GM12878 (cell line): Measurements from ENCODE around the gene MRPS14. TPM values are rescaled to one million over a fixed set of nuclear protein-coding genes. Genes with fewer than 3 reads are reported as not detected.

ENCODE experiments used
- ATAC-seq: fragments of 200-7000 bp; cut with Tn5 transposase; 3 replicates; pipeline ENCODE4 v1.9.1; 2020; ENCODE audit warnings: mild to moderate bottlenecking, moderate library complexity
- BruUV-seq: library from RNA; stranded (reverse); fragments of 400-500 nt; replicated peaks from 2 replicates; lab custom pipeline; 2021; lab: Mats Ljungman, UMichigan
- CTCF ChIA-PET: fragments of 300-600 bp; sonication (Branson Sonifier 250); formaldehyde crosslinking; extraction: SDS; loops from one replicate; lab custom pipeline; 2021; ENCODE audit warnings: inconsistent platforms; lab: Yijun Ruan, JAX
- POLR2A ChIA-PET: fragments of 350-600 bp; formaldehyde crosslinking; extraction: SDS; loops from one replicate; lab custom pipeline; 2021; ENCODE audit warnings: inconsistent platforms; lab: Charles Lee
- RAD21 ChIA-PET: fragments of 300-600 bp; sonication (Branson Sonifier 250); formaldehyde crosslinking; loops from one replicate; lab custom pipeline; 2023; ENCODE audit warnings: antibody characterized with exemption; ENCODE audit not compliant: unreplicated experiment; lab: Charles Lee
- SMC1A ChIA-PET: fragments of 300-600 bp; sonication (Branson Sonifier 250); formaldehyde crosslinking; loops from one replicate; lab custom pipeline; 2023; ENCODE audit not compliant: unreplicated experiment, uncharacterized antibody; lab: Charles Lee
- DNase-seq: peaks from one replicate; pipeline ENCODE4 v3.0.0-alpha.2; 2011; ENCODE audit warnings: low read depth, low spot score
- FAIRE-seq: peaks from 3 replicates; lab custom pipeline; 2011; peaks lifted over from hg19 to GRCh38; lab: Jason Lieb, UNC
- H2AFZ ChIP-seq: 2 replicates; pipeline ENCODE4 v1.6.0; 2011; ENCODE audit warnings: low read depth, low read length, control low read depth; ENCODE audit not compliant: control insufficient read depth
- H3K27ac ChIP-seq: 2 replicates; pipeline ENCODE4 v1.5.1; 2011; ENCODE audit warnings: control low read depth; ENCODE audit not compliant: control insufficient read depth, insufficient read depth
- H3K27me3 ChIP-seq, 2 experiments: replicated peaks in 1 of 2; 2 replicates each; pipeline versions ENCODE4 v1.6.0 to v1.6.1; 2011; ENCODE audit warnings: low read length in 1 of 2; ENCODE audit not compliant: control insufficient read depth in 2 of 2, insufficient read depth in 2 of 2
- H3K36me3 ChIP-seq, 2 experiments: 2 replicates each; pipeline ENCODE4 v1.5.1; 2011; ENCODE audit warnings: low read length in 1 of 2; ENCODE audit not compliant: control insufficient read depth in 2 of 2, insufficient read depth in 2 of 2
- H3K4me1 ChIP-seq: 2 replicates; pipeline ENCODE4 v1.6.1; 2011; ENCODE audit warnings: mild to moderate bottlenecking, low read length, moderate library complexity, mixed read lengths; ENCODE audit not compliant: control insufficient read depth, insufficient read depth
- H3K4me2 ChIP-seq: 2 replicates; pipeline ENCODE4 v1.6.0; 2011; ENCODE audit warnings: control low read depth; ENCODE audit not compliant: control insufficient read depth, insufficient read depth
- H3K4me3 ChIP-seq: fragments of 200-600 bp; sonication (generic); 2 replicates; pipeline ENCODE4 v1.5.1; 2016
- H3K79me2 ChIP-seq: 2 replicates; pipeline ENCODE4 v1.6.0; 2011; ENCODE audit warnings: low read length; ENCODE audit not compliant: control insufficient read depth, insufficient read depth
- H3K9ac ChIP-seq: 2 replicates; pipeline ENCODE4 v1.8.0; 2011; ENCODE audit warnings: low read length, control low read depth, mixed read lengths; ENCODE audit not compliant: control insufficient read depth, insufficient read depth
- H3K9me3 ChIP-seq: replicated peaks from 3 replicates; pipeline ENCODE4 v1.5.1; 2011; ENCODE audit warnings: mild to moderate bottlenecking, low read length; ENCODE audit not compliant: control insufficient read depth, insufficient read depth
- H4K20me1 ChIP-seq: 2 replicates; pipeline ENCODE4 v1.6.0; 2011; ENCODE audit not compliant: control insufficient read depth, insufficient read depth
- CEBPZ ChIP-seq: fragments of 150-350 bp; IDR thresholded peaks from 2 replicates; pipeline ENCODE4 v1.6.1; 2016; ENCODE audit warnings: low read depth, low read length
- CHD2 ChIP-seq: IDR thresholded peaks from 2 replicates; pipeline ENCODE4 v1.6.1; 2011; ENCODE audit warnings: low read depth, low read length, improper control_type of control experiment, borderline replicate concordance
- CHD4 ChIP-seq: fragments of 200-600 bp; sonication (generic); IDR thresholded peaks from 2 replicates; pipeline ENCODE4 v1.6.1; 2016; ENCODE audit warnings: mild to moderate bottlenecking
- JUNB ChIP-seq: IDR thresholded peaks from 2 replicates; pipeline ENCODE4 v1.6.1; 2016; ENCODE audit warnings: antibody characterized with exemption, mild to moderate bottlenecking
- POLR2A ChIP-seq: IDR thresholded peaks from 2 replicates; pipeline ENCODE4 v1.6.1; 2011; ENCODE audit warnings: low read depth, mild to moderate bottlenecking, low read length
- TAF1 ChIP-seq: IDR thresholded peaks from 2 replicates; pipeline ENCODE4 v1.6.1; 2011; ENCODE audit warnings: mild to moderate bottlenecking, low read depth, low read length, borderline replicate concordance
- ZBTB11 ChIP-seq: fragments of 450-650 bp; formaldehyde crosslinking; IDR thresholded peaks from 2 replicates; pipeline ENCODE4 v1.5.0; 2022; ENCODE audit warnings: mild to moderate bottlenecking, missing genetic modification characterization
- WGBS: methylation state at CpG from one replicate; pipeline ENCODE4 v1.1.6; 2016; ENCODE audit warnings: low lambda C conversion rate; ENCODE audit not compliant: insufficient replicate concordance, insufficient coverage; ENCODE audit errors: missing lambda C conversion rate; 5-methylcytosine and 5-hydroxymethylcytosine counted together
- in situ Hi-C: fragments of 300-500 bp; cut with MboI; formaldehyde crosslinking; loops from 9 replicates; pipeline ENCODE4 v1.14.3; 2018; ENCODE audit warnings: mixed read lengths
- intact Hi-C: fragments of 100-400 bp; cut with micrococcal nuclease; formaldehyde crosslinking; loops from one replicate; pipeline ENCODE4 v1.14.2; 2022; ENCODE audit not compliant: unreplicated experiment
- polyA plus RNA-seq, 11 experiments: library from polyadenylated mRNA; depleted of rRNA in 4 of 11; unstranded in 6 of 11; stranded (reverse) in 5 of 11; fragments of >200 nt; fragmentation: Nextera tagmentation in 4 of 11; fragmentation: Illumina TruSeq in 1 of 11; extraction: Ambion mirVana in 4 of 11; extraction: Trizol in 1 of 11; gene quantifications; 1 replicate in 1 of 11; 2 replicates in 10 of 11; pipeline versions ENCODE4 v1.2.1 to v1.2.3, GENCODE V29; 2011 to 2016; ENCODE audit warnings: inconsistent platforms in 2 of 11, missing spikeins in 2 of 11, low read depth in 1 of 11
- total RNA-seq, 4 experiments: library from RNA; depleted of rRNA in 3 of 4; stranded (reverse); fragments of >200 nt in 3 of 4; fragmentation: Illumina TruSeq in 1 of 4; extraction: Trizol in 1 of 4; gene quantifications; 2 replicates each; pipeline versions ENCODE4 v1.2.1 to v1.2.3, GENCODE V29; 2013 to 2021
- TF ChIP-seq, protein P1 (sequence below): fragments of 450-650 bp; IDR thresholded peaks from 2 replicates; pipeline ENCODE4 v1.6.1; 2016; ENCODE audit warnings: mild to moderate bottlenecking

Gene MRPS14
- total and polyA plus RNA-seq, 10 of the 15 experiments (the other 5 are each of a cell fraction or from before 2014, with no cell fraction given) = 31.1 to 224 (median 50.4) TPM

- no peak for TF ChIP-seq CEBPZ
Measured at GRCh38 chr1:174997041-174997440, 26.2 kb downstream of the MRPS14 start (continued).

- TF ChIP-seq ZBTB11 (CRISPR knock-in tag) = no peak
- no peak for TF ChIP-seq POLR2A
- TF ChIP-seq CHD2 = no peak
- no peak for TF ChIP-seq CHD4
- TF ChIP-seq JUNB = 0 out of 2 replicates have a peak, but pooled peaks have one; percentile 9
- TF ChIP-seq CEBPZ = no peak
- no peak for TF ChIP-seq TAF1
- TF ChIP-seq, protein P1, sequence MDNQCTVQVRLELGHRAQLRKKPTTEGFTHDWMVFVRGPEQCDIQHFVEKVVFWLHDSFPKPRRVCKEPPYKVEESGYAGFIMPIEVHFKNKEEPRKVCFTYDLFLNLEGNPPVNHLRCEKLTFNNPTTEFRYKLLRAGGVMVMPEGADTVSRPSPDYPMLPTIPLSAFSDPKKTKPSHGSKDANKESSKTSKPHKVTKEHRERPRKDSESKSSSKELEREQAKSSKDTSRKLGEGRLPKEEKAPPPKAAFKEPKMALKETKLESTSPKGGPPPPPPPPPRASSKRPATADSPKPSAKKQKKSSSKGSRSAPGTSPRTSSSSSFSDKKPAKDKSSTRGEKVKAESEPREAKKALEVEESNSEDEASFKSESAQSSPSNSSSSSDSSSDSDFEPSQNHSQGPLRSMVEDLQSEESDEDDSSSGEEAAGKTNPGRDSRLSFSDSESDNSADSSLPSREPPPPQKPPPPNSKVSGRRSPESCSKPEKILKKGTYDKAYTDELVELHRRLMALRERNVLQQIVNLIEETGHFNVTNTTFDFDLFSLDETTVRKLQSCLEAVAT = no peak
- H3K4me3 ChIP-seq = no peak overlapping the region
- no peak overlapping the region for H3K4me2 ChIP-seq
- ATAC-seq (no peak), FAIRE-seq (no peak), DNase-seq (no peak)
- H3K4me1 ChIP-seq = no peaks in the 10 kb centered on the region; the same call in 1 of the 2 replicates
- peaks cover 25% of the 10 kb centered on the region for H3K79me2 ChIP-seq
- H3K27me3 ChIP-seq = no peaks in the 10 kb centered on the region
- no peak overlapping the region for H3K9ac ChIP-seq
- H3K36me3 ChIP-seq = peaks cover 0 to 6% of the 10 kb centered on the region in 2 experiments; a peak in 2 of 4 replicates
- in situ Hi-C loops = loop anchor here (5.0 to 10.0 kb wide), 2 partner anchors 224 to 732 kb away; no protein-coding TSS in a partner anchor
- ChIA-PET POLR2A (no interaction called here), RAD21 (interaction anchor here (0.7 to 4.3 kb wide), 6 partner anchors 16 to 122 kb away, joined by 3 to 26 read pairs (median 6); no protein-coding TSS in a partner anchor), SMC1A (interaction anchor here (0.9 to 6.5 kb wide), 8 partner anchors 14 to 197 kb away, joined by 3 to 89 read pairs (median 3); no protein-coding TSS in a partner anchor), CTCF (interaction anchor here (1.2 to 5.2 kb wide), 4 partner anchors 12 to 231 kb away, joined by 3 to 54 read pairs (median 18); no protein-coding TSS in a partner anchor)
- H2AFZ ChIP-seq = no peak overlapping the region
- no peaks in the 10 kb centered on the region for H3K9me3 ChIP-seq
- intact Hi-C loops = loop anchor here (5.0 to 10.0 kb wide), 4 partner anchors 209 to 1172 kb away; partner anchors contain the start of genes CENPL, DARS2 and RABGAP1L
- H3K27ac ChIP-seq = no peak overlapping the region
- no TSS peak for BruUV-seq
- 10% methylated on average over 1 of the region's 1 CpG for WGBS
- no peaks in the 10 kb centered on the region for H4K20me1 ChIP-seq
Measured at GRCh38 chr1:174996476-174996875, 26.7 kb downstream of the MRPS14 start.
